Large intestine (tissue), 3 donors: ENCODE results near the gene POU2F2. TPM values are rescaled to one million over a fixed set of nuclear protein-coding genes. Genes with fewer than 3 reads are reported as not detected.

Experiments used
- DNase-seq, 2 donors: peaks; one replicate each; pipeline versions ENCODE4 v3.0.0 to v3.0.0-alpha.2; 2013
- H3K27ac ChIP-seq: one replicate; pipeline ENCODE4 v1.5.1; 2013; ENCODE audit warnings: low read length
- H3K27me3 ChIP-seq: 2 replicates; pipeline ENCODE4 v1.6.1; 2013; ENCODE audit warnings: low read length; ENCODE audit not compliant: control insufficient read depth, insufficient read depth
- H3K36me3 ChIP-seq: 2 replicates; pipeline ENCODE4 v1.6.1; 2013; ENCODE audit warnings: low read length; ENCODE audit not compliant: control insufficient read depth, insufficient read depth
- H3K4me1 ChIP-seq: one replicate; pipeline ENCODE4 v1.6.1; 2013; ENCODE audit warnings: low read length; ENCODE audit not compliant: control insufficient read depth, insufficient read depth
- H3K4me3 ChIP-seq: one replicate; pipeline ENCODE4 v1.5.1; 2013; ENCODE audit warnings: low read length
- H3K9me3 ChIP-seq: one replicate; pipeline ENCODE4 v1.6.1; 2013; ENCODE audit warnings: mild to moderate bottlenecking, low read depth, low read length, moderate library complexity; ENCODE audit not compliant: control insufficient read depth
- WGBS: methylation state at CpG from one replicate; pipeline ENCODE4 v1.1.5; 2013; ENCODE audit warnings: low lambda C conversion rate; ENCODE audit not compliant: insufficient coverage; 5-methylcytosine and 5-hydroxymethylcytosine counted together
- polyA plus RNA-seq: library from polyadenylated mRNA; unstranded; fragments of 120-200 nt; gene quantifications from one replicate; pipeline ENCODE4 v1.2.1, GENCODE V29; 2013

Gene POU2F2
- polyA plus RNA-seq, 1 donor = 2.7 TPM

DNA sequence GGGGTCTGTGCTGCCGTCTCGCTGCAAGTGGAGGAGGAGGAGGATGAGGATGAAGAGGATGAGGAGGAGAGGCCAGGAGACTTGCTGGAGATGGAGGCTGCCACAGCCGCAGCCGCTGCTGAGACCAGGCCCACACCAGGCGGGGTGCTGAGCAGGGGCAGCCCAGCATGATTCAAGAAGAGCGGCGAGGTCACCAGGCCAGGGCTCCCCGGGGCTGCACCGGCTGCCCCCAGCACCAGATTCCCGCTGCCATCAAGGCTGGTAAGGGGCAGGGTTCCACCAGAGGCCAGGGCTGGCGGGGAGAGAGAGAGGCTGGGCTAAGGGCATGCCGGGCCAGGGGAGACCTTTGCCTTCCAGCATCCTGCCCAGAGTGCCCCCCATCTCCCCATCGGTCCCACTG, 40.9 kb downstream of the POU2F2 start:
- no peak overlapping the region for H3K27ac ChIP-seq
- peaks cover 4% of the 10 kb centered on the region for H3K4me1 ChIP-seq
- no CpG with 5 or more reads among the region's 13 CpGs for WGBS

GRCh38 chr19:42090672-42091071, 41.6 kb downstream of the POU2F2 start:
- Histone ChIP-seq H3K27me3 (peaks cover 25% of the 10 kb centered on the region), H3K4me1 (peaks cover 4% of the 10 kb centered on the region), H3K27ac (no peak overlapping the region), H3K4me3 (no peak overlapping the region), H3K9me3 (no peaks in the 10 kb centered on the region), H3K36me3 (no peaks in the 10 kb centered on the region)
- DNase-seq = no peak
- WGBS = no CpG with 5 or more reads among the region's 9 CpGs

More for the DNA sequence above, 40.9 kb downstream of the POU2F2 start:
- Histone ChIP-seq H3K9me3 (no peaks in the 10 kb centered on the region), H3K4me3 (no peak overlapping the region), H3K36me3 (no peaks in the 10 kb centered on the region), H3K27me3 (peaks cover 31% of the 10 kb centered on the region)
- no peak for DNase-seq

GRCh38 chr19:42089772-42090171, 42.5 kb downstream of the POU2F2 start:
- Histone ChIP-seq H3K36me3 (no peaks in the 10 kb centered on the region), H3K4me3 (no peak overlapping the region), H3K4me1 (peaks cover 4% of the 10 kb centered on the region), H3K27ac (no peak overlapping the region), H3K27me3 (peaks cover 16% of the 10 kb centered on the region), H3K9me3 (no peaks in the 10 kb centered on the region)
- WGBS = no CpG with 5 or more reads among the region's 13 CpGs
- DNase-seq = no peak

DNA sequence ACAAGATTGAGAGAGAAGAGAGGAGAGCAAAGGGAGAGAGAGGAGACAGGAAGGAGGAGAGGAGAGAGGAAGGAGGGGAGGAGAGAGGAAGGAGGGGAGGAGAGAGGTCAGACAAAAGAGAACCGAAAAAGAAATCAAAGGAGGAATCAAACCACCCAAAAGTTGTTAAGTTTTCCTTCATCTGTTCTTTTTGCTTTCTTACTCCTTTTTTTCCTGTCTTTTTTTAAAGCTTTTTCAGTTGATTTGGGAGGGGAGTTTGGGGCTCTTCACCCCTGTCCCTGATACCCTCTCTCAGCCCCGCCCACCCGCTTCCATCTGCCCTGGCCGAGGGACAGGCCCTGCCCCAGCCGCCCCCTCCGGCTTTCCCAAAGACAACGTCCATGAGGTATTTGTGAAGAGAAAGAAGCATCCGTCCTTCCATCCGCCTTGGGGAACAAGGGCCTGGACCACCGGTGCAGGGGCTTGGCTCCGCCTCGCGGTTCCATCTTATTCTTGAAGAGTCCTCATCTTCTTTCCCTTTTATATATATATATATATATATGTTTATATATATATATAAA, 43.0 kb downstream of the POU2F2 start:
- H3K27ac ChIP-seq = no peak overlapping the region
- H3K27me3 ChIP-seq = peaks cover 11% of the 10 kb centered on the region
- no peaks in the 10 kb centered on the region for H3K36me3 ChIP-seq
- no peaks in the 10 kb centered on the region for H3K9me3 ChIP-seq
- no peak overlapping the region for H3K4me3 ChIP-seq
- peaks cover 4% of the 10 kb centered on the region for H3K4me1 ChIP-seq
- DNase-seq = no peak
- WGBS = 50% methylated on average over 1 of the region's 13 CpGs

GRCh38 chr19:42088471-42089190, 43.6 kb downstream of the POU2F2 start:
- no peaks in the 10 kb centered on the region for H3K9me3 ChIP-seq
- DNase-seq = no peak
- WGBS = no CpG with 5 or more reads among the region's 18 CpGs
- H3K4me1 ChIP-seq = peaks cover 4% of the 10 kb centered on the region
- H3K27me3 ChIP-seq = peaks cover 5% of the 10 kb centered on the region
- H3K36me3 ChIP-seq = no peaks in the 10 kb centered on the region
- H3K27ac ChIP-seq = no peak overlapping the region
- no peak overlapping the region for H3K4me3 ChIP-seq

DNA sequence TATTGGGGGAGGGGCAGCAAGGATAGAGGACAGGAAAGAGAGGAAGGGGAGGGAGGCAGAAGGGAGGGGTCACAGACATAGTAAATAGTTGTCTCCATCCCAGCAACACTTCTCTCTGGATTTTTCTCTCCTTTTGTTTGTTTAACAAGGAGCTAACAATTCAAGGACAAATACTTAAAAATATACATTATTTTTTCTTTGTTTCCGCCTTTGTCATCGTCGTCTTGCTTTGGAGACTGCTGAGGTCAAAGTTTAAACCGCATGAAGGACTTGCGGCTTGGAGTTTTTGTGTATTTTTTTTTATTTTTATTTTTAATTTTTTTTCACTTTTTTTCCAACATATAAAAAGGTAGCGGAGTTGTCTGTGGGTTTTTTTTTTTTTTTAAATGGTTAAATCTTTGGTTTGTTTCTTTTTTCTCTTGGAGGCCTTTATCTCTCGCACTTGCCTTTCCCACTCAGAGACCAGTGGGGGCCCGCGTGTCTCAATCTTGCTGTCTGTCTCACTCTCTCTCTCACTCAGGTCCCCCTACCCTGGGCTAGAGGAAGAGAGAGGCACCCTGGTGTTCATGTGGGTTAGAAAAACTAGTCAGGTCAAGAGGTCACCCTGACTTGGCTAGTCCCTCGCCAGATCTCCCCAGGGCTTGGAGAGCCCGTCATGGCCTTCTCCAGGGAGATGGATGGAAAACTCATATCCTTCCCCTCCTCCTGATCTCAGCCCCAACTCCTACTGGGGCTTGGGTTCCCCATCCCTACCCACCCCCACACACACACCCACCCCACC, 45.3 kb downstream of the POU2F2 start:
- no peak for DNase-seq
- H3K27ac ChIP-seq = no peak overlapping the region
- peaks cover 5% of the 10 kb centered on the region for H3K27me3 ChIP-seq
- WGBS = 62% methylated on average over 6 of the region's 11 CpGs
- no peaks in the 10 kb centered on the region for H3K9me3 ChIP-seq
- peaks cover 4% of the 10 kb centered on the region for H3K4me1 ChIP-seq
- H3K4me3 ChIP-seq = no peak overlapping the region
- peaks cover 2% of the 10 kb centered on the region for H3K36me3 ChIP-seq

DNA sequence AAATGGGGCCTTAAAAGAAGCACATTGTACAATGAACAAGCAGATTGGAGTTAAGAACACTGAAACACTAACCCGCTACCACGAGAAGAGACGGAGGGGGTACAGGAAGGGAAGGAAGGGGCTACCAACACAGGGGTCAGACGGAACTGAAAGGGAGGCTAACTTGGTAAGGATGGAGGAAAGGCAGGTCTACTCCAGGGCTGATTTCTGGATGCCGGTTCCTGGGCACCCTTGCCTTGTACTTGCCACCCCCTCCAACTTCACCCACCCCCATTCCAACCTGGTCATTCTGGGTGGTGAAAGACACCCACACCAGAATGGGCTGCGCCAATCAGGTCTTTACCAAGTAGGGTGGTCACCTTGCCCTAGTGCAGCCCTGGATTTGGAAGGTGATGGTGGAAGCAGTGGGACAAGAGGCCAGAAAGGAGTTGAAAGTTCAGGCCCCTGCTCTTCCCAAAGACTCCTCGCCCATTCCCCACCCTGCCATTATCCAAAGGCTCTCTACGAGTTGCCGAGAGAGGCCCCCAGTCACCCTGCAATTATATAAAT, 46.0 kb downstream of the POU2F2 start:
- peaks cover 4% of the 10 kb centered on the region for H3K4me1 ChIP-seq
- H3K9me3 ChIP-seq = no peaks in the 10 kb centered on the region
- WGBS = 100% methylated on average over 1 of the region's 9 CpGs
- no peak overlapping the region for H3K27ac ChIP-seq
- H3K36me3 ChIP-seq = peaks cover 5% of the 10 kb centered on the region
- H3K27me3 ChIP-seq = peaks cover 5% of the 10 kb centered on the region
- no peak for DNase-seq
- no peak overlapping the region for H3K4me3 ChIP-seq

DNA sequence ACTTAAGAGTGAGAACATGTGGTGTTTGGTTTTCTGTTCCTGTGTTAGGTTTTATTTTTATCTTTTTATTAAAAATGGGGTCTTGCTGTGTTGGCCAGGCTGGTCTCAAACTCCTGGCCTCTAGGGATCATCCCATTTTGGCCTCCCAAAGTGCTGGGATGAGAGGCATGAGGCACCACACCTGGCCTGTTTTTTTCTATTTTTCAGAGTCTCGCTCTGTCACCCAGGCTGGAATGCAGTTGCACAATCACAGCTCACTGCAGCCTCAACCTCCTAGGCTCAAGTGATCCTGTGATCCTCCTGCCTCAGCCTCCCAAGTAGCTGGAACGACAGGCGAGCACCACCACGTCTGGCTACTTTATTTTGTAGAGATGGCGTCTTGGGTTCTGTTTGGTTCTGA, 48.7 kb downstream of the POU2F2 start:
- no peak overlapping the region for H3K4me3 ChIP-seq
- H3K27ac ChIP-seq = no peak overlapping the region
- peaks cover 4% of the 10 kb centered on the region for H3K4me1 ChIP-seq
- 100% methylated on average over 1 of the region's 5 CpGs for WGBS
- H3K27me3 ChIP-seq = no peaks in the 10 kb centered on the region
- peaks cover 33% of the 10 kb centered on the region for H3K36me3 ChIP-seq
- DNase-seq = no peak
- H3K9me3 ChIP-seq = no peaks in the 10 kb centered on the region

GRCh38 chr19:42081584-42082203, 50.6 kb downstream of the POU2F2 start:
- peak in 1 of 2 donors; percentile 49 for DNase-seq
- Histone ChIP-seq H3K36me3 (peaks cover 35% of the 10 kb centered on the region), H3K9me3 (no peaks in the 10 kb centered on the region), H3K27ac (no peak overlapping the region), H3K4me1 (peaks cover 13% of the 10 kb centered on the region), H3K4me3 (no peak overlapping the region), H3K27me3 (no peaks in the 10 kb centered on the region)
- 0% methylated on average over 1 of the region's 2 CpGs for WGBS

DNA sequence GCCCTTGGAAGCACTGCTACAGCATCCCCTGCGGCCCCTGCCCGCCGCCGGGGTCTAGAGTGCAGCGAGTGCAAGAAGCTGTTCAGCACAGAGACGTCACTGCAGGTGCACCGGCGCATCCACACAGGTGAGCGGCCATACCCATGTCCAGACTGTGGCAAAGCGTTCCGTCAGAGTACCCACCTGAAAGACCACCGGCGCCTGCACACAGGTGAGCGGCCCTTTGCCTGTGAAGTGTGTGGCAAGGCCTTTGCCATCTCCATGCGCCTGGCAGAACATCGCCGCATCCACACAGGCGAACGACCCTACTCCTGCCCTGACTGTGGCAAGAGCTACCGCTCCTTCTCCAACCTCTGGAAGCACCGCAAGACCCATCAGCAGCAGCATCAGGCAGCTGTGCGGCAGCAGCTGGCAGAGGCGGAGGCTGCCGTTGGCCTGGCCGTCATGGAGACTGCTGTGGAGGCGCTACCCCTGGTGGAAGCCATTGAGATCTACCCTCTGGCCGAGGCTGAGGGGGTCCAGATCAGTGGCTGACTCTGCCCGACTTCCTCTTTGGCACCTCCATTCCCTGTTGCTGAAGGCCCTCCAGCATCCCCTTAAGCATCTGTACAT, 51.4 kb downstream of the POU2F2 start:
- WGBS = no CpG with 5 or more reads among the region's 28 CpGs
- Histone ChIP-seq H3K27ac (no peak overlapping the region), H3K36me3 (peaks cover 35% of the 10 kb centered on the region), H3K4me3 (no peak overlapping the region), H3K9me3 (no peaks in the 10 kb centered on the region), H3K4me1 (peaks cover 9% of the 10 kb centered on the region), H3K27me3 (no peaks in the 10 kb centered on the region)
- DNase-seq = no peak
